HepG2 (cell line): ENCODE measurements around the gene SMIM10L2A. TPM values are rescaled to one million over a fixed set of nuclear protein-coding genes. Genes with fewer than 3 reads are reported as not detected.

Experiments
- CCDC6 ChIP-seq: sonication (generic); formaldehyde crosslinking; IDR thresholded peaks from 2 replicates; pipeline ENCODE4 v1.8.1; 2022; ENCODE audit warnings: mild to moderate bottlenecking, missing genetic modification reagents, moderate library complexity
- CEBPG ChIP-seq: IDR thresholded peaks from 2 replicates; pipeline ENCODE4 v1.6.1; 2016
- GZF1 ChIP-seq: sonication (generic); formaldehyde crosslinking; IDR thresholded peaks from 2 replicates; pipeline ENCODE4 v1.5.1; 2020; ENCODE audit warnings: mild to moderate bottlenecking, missing genetic modification reagents
- HES4 ChIP-seq: sonication (generic); formaldehyde crosslinking; IDR thresholded peaks from 2 replicates; pipeline ENCODE4 v1.9.0; 2021; ENCODE audit warnings: mild to moderate bottlenecking, missing genetic modification reagents, borderline replicate concordance
- HOXA9 ChIP-seq: sonication (generic); formaldehyde crosslinking; IDR thresholded peaks from 2 replicates; pipeline ENCODE4 v1.8.1; 2022; ENCODE audit warnings: missing genetic modification reagents, mild to moderate bottlenecking, moderate library complexity, borderline replicate concordance
- KDM6A ChIP-seq: IDR thresholded peaks from 2 replicates; pipeline ENCODE4 v1.6.1; 2016; ENCODE audit warnings: low read depth
- NR2F2 ChIP-seq: IDR thresholded peaks from 2 replicates; pipeline ENCODE4 v1.6.1; 2012; ENCODE audit warnings: low read depth, inconsistent platforms, borderline replicate concordance
- RCOR2 ChIP-seq: IDR thresholded peaks from 2 replicates; pipeline ENCODE4 v1.6.1; 2016; ENCODE audit warnings: missing biosample characterization, missing genetic modification reagents
- SALL2 ChIP-seq: sonication (generic); formaldehyde crosslinking; IDR thresholded peaks from 2 replicates; pipeline ENCODE4 v1.8.1; 2023; ENCODE audit warnings: mild to moderate bottlenecking, missing genetic modification reagents, inconsistent platforms
- SP140L ChIP-seq: sonication (generic); formaldehyde crosslinking; IDR thresholded peaks from 2 replicates; pipeline ENCODE4 v1.4.0; 2020; ENCODE audit warnings: missing genetic modification reagents, borderline replicate concordance
- SUZ12 ChIP-seq: fragments of 150-350 bp; IDR thresholded peaks from 2 replicates; pipeline ENCODE4 v1.6.1; 2014; ENCODE audit warnings: low read depth, low read length
- ZBTB21 ChIP-seq: sonication (generic); formaldehyde crosslinking; IDR thresholded peaks from 2 replicates; pipeline ENCODE4 v1.4.0; 2020; ENCODE audit warnings: missing genetic modification reagents
- ZBTB37 ChIP-seq: sonication (generic); formaldehyde crosslinking; IDR thresholded peaks from 2 replicates; pipeline ENCODE4 v1.4.0; 2020; ENCODE audit warnings: mild to moderate bottlenecking, missing genetic modification reagents
- ZNF230 ChIP-seq: sonication (generic); formaldehyde crosslinking; IDR thresholded peaks from 2 replicates; pipeline ENCODE4 v1.4.0; 2020; ENCODE audit warnings: mild to moderate bottlenecking, missing genetic modification reagents
- ZNF264 ChIP-seq: sonication (generic); formaldehyde crosslinking; IDR thresholded peaks from 2 replicates; pipeline ENCODE4 v1.4.0; 2020; ENCODE audit warnings: missing genetic modification reagents
- ZNF576 ChIP-seq: sonication (generic); formaldehyde crosslinking; IDR thresholded peaks from 2 replicates; pipeline ENCODE4 v1.4.0; 2020; ENCODE audit warnings: mild to moderate bottlenecking, missing genetic modification reagents
- ZNF644 ChIP-seq: IDR thresholded peaks from 2 replicates; pipeline ENCODE4 v1.6.1; 2016; ENCODE audit warnings: low read depth
- ZNF646 ChIP-seq: sonication (generic); formaldehyde crosslinking; IDR thresholded peaks from 2 replicates; pipeline ENCODE4 v1.9.0; 2021; ENCODE audit warnings: mild to moderate bottlenecking, missing genetic modification reagents
- ZNF747 ChIP-seq: sonication (generic); formaldehyde crosslinking; IDR thresholded peaks from 2 replicates; pipeline ENCODE4 v1.8.1; 2023; ENCODE audit warnings: missing genetic modification reagents, mild to moderate bottlenecking, borderline replicate concordance
- ZNF770 ChIP-seq: sonication (generic); formaldehyde crosslinking; IDR thresholded peaks from 2 replicates; pipeline ENCODE4 v1.5.0; 2020; ENCODE audit warnings: mild to moderate bottlenecking, missing genetic modification reagents
- polyA plus RNA-seq, 8 experiments: library from polyadenylated mRNA; depleted of rRNA in 3 of 8; stranded (reverse) in 7 of 8; unstranded in 1 of 8; fragments of >200 nt; fragmentation: Illumina TruSeq in 4 of 8; extraction: Trizol in 4 of 8; gene quantifications; 2 replicates each; pipeline versions ENCODE4 v1.2.1 to v1.2.3, GENCODE V29; 2011 to 2016; ENCODE audit warnings: low read depth in 4 of 8, missing spikeins in 1 of 8, mixed read lengths in 1 of 8; ENCODE audit not compliant: insufficient read depth in 1 of 8
- total RNA-seq, 5 experiments: library from RNA; depleted of rRNA; stranded (reverse); fragments of >200 nt; fragmentation: Illumina TruSeq; extraction: Trizol; gene quantifications; 2 replicates each; pipeline ENCODE4 v1.2.3, GENCODE V29; 2016; ENCODE audit warnings: low read depth in 1 of 5

SMIM10L2A gene
- total and polyA plus RNA-seq, 2 of the 13 experiments (the other 11 are each of a cell fraction or from before 2014, with no cell fraction given), result not detected

GRCh38 chrX:135389717-135390116 is 32.0 kb upstream of the SMIM10L2A start (continued):
- TF ChIP-seq GZF1 (CRISPR knock-in tag) (no peak), ZNF747 (CRISPR knock-in tag) (no peak), CEBPG (peak; percentile 54), RCOR2 (CRISPR knock-in tag) (no peak), SALL2 (CRISPR knock-in tag) (no peak), ZNF264 (CRISPR knock-in tag) (no peak), ZBTB37 (CRISPR knock-in tag) (no peak), HES4 (no peak), ZNF770 (CRISPR knock-in tag) (no peak), KDM6A (CRISPR knock-in tag) (no peak), NR2F2 (no peak), ZNF644 (peak; percentile 27; the same call in 1 of the 2 replicates), SP140L (CRISPR knock-in tag) (no peak), ZNF230 (CRISPR knock-in tag) (no peak), HOXA9 (CRISPR knock-in tag) (no peak), ZNF646 (CRISPR knock-in tag) (no peak), SUZ12 (no peak), ZNF576 (CRISPR knock-in tag) (no peak), CCDC6 (CRISPR knock-in tag) (no peak), ZBTB21 (CRISPR knock-in tag) (peak; percentile 72)
